Neural cell (in vitro differentiated cells): ENCODE data around the gene NCBP2L. TPM values are rescaled to one million over a fixed set of nuclear protein-coding genes. Genes with fewer than 3 reads are reported as not detected.

Source experiments
- H2AFZ ChIP-seq: fragments of 200-600, 300-800 bp; sonication (generic), shearing (Covaris generic); 2 replicates; pipeline ENCODE4 v1.6.0; 2014; ENCODE audit warnings: low read depth, mild to moderate bottlenecking, antibody characterized with exemption, low read length, moderate library complexity
- H3F3A ChIP-seq: fragments of 200-600 bp; shearing (Covaris generic); 2 replicates; pipeline ENCODE4 v1.6.1; 2016; ENCODE audit warnings: mild to moderate bottlenecking, moderate library complexity, mixed read lengths, antibody characterized with exemption, low read length; ENCODE audit not compliant: insufficient read depth, poor library complexity, severe bottlenecking
- H3K27ac ChIP-seq: fragments of 200-600, 300-800 bp; sonication (generic), shearing (Covaris generic); 2 replicates; pipeline ENCODE4 v1.5.1; 2014; ENCODE audit warnings: mild to moderate bottlenecking, low read length, moderate library complexity
- H3K27me3 ChIP-seq: fragments of 300-800, 200-600 bp; sonication (generic), shearing (Covaris generic); 2 replicates; pipeline ENCODE4 v1.6.0; 2014; ENCODE audit warnings: mild to moderate bottlenecking, low read depth, low read length, moderate library complexity; ENCODE audit not compliant: insufficient read depth
- H3K36me3 ChIP-seq: fragments of 300-800, 200-600 bp; sonication (generic), shearing (Covaris generic); 2 replicates; pipeline ENCODE4 v1.5.1; 2014; ENCODE audit warnings: mild to moderate bottlenecking, antibody characterized with exemption, low read length, moderate library complexity; ENCODE audit not compliant: insufficient read depth
- H3K4me2 ChIP-seq: fragments of 300-800, 200-600 bp; sonication (generic), shearing (Covaris generic); 2 replicates; pipeline ENCODE4 v1.6.0; 2014; ENCODE audit warnings: mild to moderate bottlenecking, low read length
- H3K4me3 ChIP-seq: fragments of 300-800, 200-600 bp; sonication (generic), shearing (Covaris generic); 2 replicates; pipeline ENCODE4 v1.5.1; 2014; ENCODE audit warnings: mild to moderate bottlenecking, low read length, moderate library complexity
- H3K79me2 ChIP-seq: fragments of 200-600 bp; shearing (Covaris generic); replicated peaks from 2 replicates; pipeline ENCODE4 v1.6.0; 2014; ENCODE audit warnings: mild to moderate bottlenecking, low read length, moderate library complexity; ENCODE audit not compliant: insufficient read depth
- H3K9ac ChIP-seq: fragments of 300-800, 200-600 bp; sonication (generic), shearing (Covaris generic); 2 replicates; pipeline ENCODE4 v1.6.1; 2016; ENCODE audit warnings: mild to moderate bottlenecking, low read length, mixed read lengths
- H3K9me2 ChIP-seq: fragments of 200-600 bp; shearing (Covaris generic); 2 replicates; pipeline ENCODE4 v1.6.1; 2016; ENCODE audit warnings: mild to moderate bottlenecking, low read length, mixed read lengths; ENCODE audit not compliant: insufficient read depth
- H3K9me3 ChIP-seq: fragments of 200-600, 300-800 bp; sonication (generic), shearing (Covaris generic); 2 replicates; pipeline ENCODE4 v1.6.1; 2016; ENCODE audit warnings: mild to moderate bottlenecking, mixed run types, low read length, moderate library complexity, mixed read lengths
- H4K20me1 ChIP-seq: fragments of 200-600 bp; shearing (Covaris generic); 2 replicates; pipeline ENCODE4 v1.6.1; 2016; ENCODE audit warnings: mild to moderate bottlenecking, mixed run types; ENCODE audit not compliant: insufficient read depth
- CTCF ChIP-seq: fragments of 450-650 bp; IDR thresholded peaks from 2 replicates; pipeline ENCODE4 v1.5.1; 2014; ENCODE audit warnings: antibody characterized with exemption, mild to moderate bottlenecking, moderate library complexity; ENCODE audit not compliant: poor library complexity, severe bottlenecking
- EP300 ChIP-seq: fragments of 450-650 bp; conservative IDR thresholded peaks from 2 replicates; pipeline ENCODE4 v1.6.1; 2014; ENCODE audit warnings: antibody characterized with exemption, mild to moderate bottlenecking, moderate library complexity; ENCODE audit not compliant: poor library complexity, severe bottlenecking
- EZH2 ChIP-seq: fragments of 200-600, 300-800 bp; shearing (Covaris generic), sonication (generic); IDR thresholded peaks from 2 replicates; pipeline ENCODE4 v1.6.1; 2014; ENCODE audit warnings: antibody characterized with exemption, low read length, borderline replicate concordance, mild to moderate bottlenecking; ENCODE audit not compliant: insufficient read depth, poor library complexity, severe bottlenecking
- MXI1 ChIP-seq: fragments of 450-650 bp; conservative IDR thresholded peaks from 2 replicates; pipeline ENCODE4 v1.6.1; 2014; ENCODE audit warnings: antibody characterized with exemption, mild to moderate bottlenecking; ENCODE audit not compliant: poor library complexity, severe bottlenecking
- POLR2AphosphoS5 ChIP-seq: IDR thresholded peaks from 2 replicates; pipeline ENCODE4 v1.6.1; 2012
- RAD21 ChIP-seq: fragments of 450-650 bp; conservative IDR thresholded peaks from 2 replicates; pipeline ENCODE4 v1.6.1; 2014; ENCODE audit warnings: antibody characterized with exemption, mild to moderate bottlenecking, moderate library complexity
- REST ChIP-seq: IDR thresholded peaks from 2 replicates; pipeline ENCODE4 v1.6.1; 2012; ENCODE audit warnings: borderline replicate concordance
- SMC3 ChIP-seq: fragments of 450-650 bp; conservative IDR thresholded peaks from 2 replicates; pipeline ENCODE4 v1.6.1; 2014; ENCODE audit warnings: antibody characterized with exemption, mild to moderate bottlenecking, moderate library complexity; ENCODE audit not compliant: poor library complexity
- TAF1 ChIP-seq: IDR thresholded peaks from 2 replicates; pipeline ENCODE4 v1.6.1; 2012; ENCODE audit warnings: low read depth
- polyA plus RNA-seq: library from polyadenylated mRNA; depleted of rRNA; stranded (reverse); fragments of >200 nt; gene quantifications from 2 replicates; pipeline ENCODE4 v1.2.3, GENCODE V29; 2014

NCBP2L gene
- polyA plus RNA-seq, 1 donor from 2014 or later = not detected

- H3F3A ChIP-seq = no peaks in the 10 kb centered on the region
- no peak overlapping the region for H2AFZ ChIP-seq
- no peak overlapping the region for H3K4me2 ChIP-seq
- H3K4me3 ChIP-seq = no peak overlapping the region
- TF ChIP-seq RAD21 (no peak), SMC3 (no peak), EP300 (no peak), EZH2 (no peak), CTCF (no peak), REST (no peak)
- H3K27ac ChIP-seq = no peak overlapping the region
- H3K36me3 ChIP-seq = no peaks in the 10 kb centered on the region
- H3K79me2 ChIP-seq = no peaks in the 10 kb centered on the region
- no peaks in the 10 kb centered on the region for H3K9me2 ChIP-seq
- no peaks in the 10 kb centered on the region for H3K9me3 ChIP-seq
- H3K9ac ChIP-seq = no peak overlapping the region
- no peaks in the 10 kb centered on the region for H4K20me1 ChIP-seq
- H3K27me3 ChIP-seq = peaks cover 2% of the 10 kb centered on the region
Observed at GRCh38 chrX:107780525-107780924, 3.0 kb downstream of the NCBP2L start.

GRCh38 chrX:107787827-107788226 is 10.3 kb downstream of the NCBP2L start:
- H3K79me2 ChIP-seq = no peaks in the 10 kb centered on the region
- H3K9ac ChIP-seq = no peak overlapping the region
- H3F3A ChIP-seq = no peaks in the 10 kb centered on the region
- H3K27me3 ChIP-seq = no peaks in the 10 kb centered on the region
- H4K20me1 ChIP-seq = no peaks in the 10 kb centered on the region
- H3K9me2 ChIP-seq = no peaks in the 10 kb centered on the region
- H3K4me2 ChIP-seq = no peak overlapping the region
- no peaks in the 10 kb centered on the region for H3K9me3 ChIP-seq
- no peaks in the 10 kb centered on the region for H3K36me3 ChIP-seq
- H3K27ac ChIP-seq = no peak overlapping the region
- no peak overlapping the region for H3K4me3 ChIP-seq
- H2AFZ ChIP-seq = no peak overlapping the region
- TF ChIP-seq POLR2AphosphoS5 = no peak
- TF ChIP-seq EP300 = no peak
- no peak for TF ChIP-seq SMC3
- TF ChIP-seq TAF1 = no peak
- no peak for TF ChIP-seq EZH2
- TF ChIP-seq RAD21 = no peak
- TF ChIP-seq REST = no peak
- no peak for TF ChIP-seq MXI1
- TF ChIP-seq CTCF = no peak
